GM12878 (cell line): ENCODE results near the gene HEPACAM. TPM values are rescaled to one million over a fixed set of nuclear protein-coding genes. Genes with fewer than 3 reads are reported as not detected.

ENCODE experiments used
- ATAC-seq: fragments of 200-7000 bp; cut with Tn5 transposase; 3 replicates; pipeline ENCODE4 v1.9.1; 2020; ENCODE audit warnings: mild to moderate bottlenecking, moderate library complexity
- BruUV-seq: library from RNA; stranded (reverse); fragments of 400-500 nt; replicated peaks from 2 replicates; lab custom pipeline; 2021; lab: Mats Ljungman, UMichigan
- CTCF ChIA-PET: fragments of 300-600 bp; sonication (Branson Sonifier 250); formaldehyde crosslinking; extraction: SDS; loops from one replicate; lab custom pipeline; 2021; ENCODE audit warnings: inconsistent platforms; lab: Yijun Ruan, JAX
- POLR2A ChIA-PET: fragments of 350-600 bp; formaldehyde crosslinking; extraction: SDS; loops from one replicate; lab custom pipeline; 2021; ENCODE audit warnings: inconsistent platforms; lab: Charles Lee
- RAD21 ChIA-PET: fragments of 300-600 bp; sonication (Branson Sonifier 250); formaldehyde crosslinking; loops from one replicate; lab custom pipeline; 2023; ENCODE audit warnings: antibody characterized with exemption; ENCODE audit not compliant: unreplicated experiment; lab: Charles Lee
- SMC1A ChIA-PET: fragments of 300-600 bp; sonication (Branson Sonifier 250); formaldehyde crosslinking; loops from one replicate; lab custom pipeline; 2023; ENCODE audit not compliant: unreplicated experiment, uncharacterized antibody; lab: Charles Lee
- DNase-seq: peaks from one replicate; pipeline ENCODE4 v3.0.0-alpha.2; 2011; ENCODE audit warnings: low read depth, low spot score
- FAIRE-seq: peaks from 3 replicates; lab custom pipeline; 2011; peaks lifted over from hg19 to GRCh38; lab: Jason Lieb, UNC
- H2AFZ ChIP-seq: 2 replicates; pipeline ENCODE4 v1.6.0; 2011; ENCODE audit warnings: low read depth, low read length, control low read depth; ENCODE audit not compliant: control insufficient read depth
- H3K27ac ChIP-seq: 2 replicates; pipeline ENCODE4 v1.5.1; 2011; ENCODE audit warnings: control low read depth; ENCODE audit not compliant: control insufficient read depth, insufficient read depth
- H3K27me3 ChIP-seq, 2 experiments: replicated peaks in 1 of 2; 2 replicates each; pipeline versions ENCODE4 v1.6.0 to v1.6.1; 2011; ENCODE audit warnings: low read length in 1 of 2; ENCODE audit not compliant: control insufficient read depth in 2 of 2, insufficient read depth in 2 of 2
- H3K36me3 ChIP-seq, 2 experiments: 2 replicates each; pipeline ENCODE4 v1.5.1; 2011; ENCODE audit warnings: low read length in 1 of 2; ENCODE audit not compliant: control insufficient read depth in 2 of 2, insufficient read depth in 2 of 2
- H3K4me1 ChIP-seq: 2 replicates; pipeline ENCODE4 v1.6.1; 2011; ENCODE audit warnings: mild to moderate bottlenecking, low read length, moderate library complexity, mixed read lengths; ENCODE audit not compliant: control insufficient read depth, insufficient read depth
- H3K4me2 ChIP-seq: 2 replicates; pipeline ENCODE4 v1.6.0; 2011; ENCODE audit warnings: control low read depth; ENCODE audit not compliant: control insufficient read depth, insufficient read depth
- H3K4me3 ChIP-seq: fragments of 200-600 bp; sonication (generic); 2 replicates; pipeline ENCODE4 v1.5.1; 2016
- H3K79me2 ChIP-seq: 2 replicates; pipeline ENCODE4 v1.6.0; 2011; ENCODE audit warnings: low read length; ENCODE audit not compliant: control insufficient read depth, insufficient read depth
- H3K9ac ChIP-seq: 2 replicates; pipeline ENCODE4 v1.8.0; 2011; ENCODE audit warnings: low read length, control low read depth, mixed read lengths; ENCODE audit not compliant: control insufficient read depth, insufficient read depth
- H3K9me3 ChIP-seq: replicated peaks from 3 replicates; pipeline ENCODE4 v1.5.1; 2011; ENCODE audit warnings: mild to moderate bottlenecking, low read length; ENCODE audit not compliant: control insufficient read depth, insufficient read depth
- H4K20me1 ChIP-seq: 2 replicates; pipeline ENCODE4 v1.6.0; 2011; ENCODE audit not compliant: control insufficient read depth, insufficient read depth
- ATF2 ChIP-seq: IDR thresholded peaks from 2 replicates; pipeline ENCODE4 v1.6.1; 2012; ENCODE audit warnings: low read length, inconsistent platforms
- IKZF1 ChIP-seq: fragments of 450-650 bp; conservative IDR thresholded peaks from 2 replicates; pipeline ENCODE4 v1.6.1; 2017; ENCODE audit warnings: antibody characterized with exemption, mild to moderate bottlenecking
- MLLT1 ChIP-seq: fragments of 450-650 bp; IDR thresholded peaks from 2 replicates; pipeline ENCODE4 v1.6.1; 2016; ENCODE audit warnings: mild to moderate bottlenecking
- NFYB ChIP-seq: IDR thresholded peaks from 2 replicates; pipeline ENCODE4 v1.6.1; 2011; ENCODE audit warnings: low read depth, mild to moderate bottlenecking, low read length, improper control_type of control experiment, moderate library complexity; ENCODE audit not compliant: insufficient read depth
- POU2F2 ChIP-seq: IDR thresholded peaks from 3 replicates; pipeline ENCODE4 v1.6.1; 2011; ENCODE audit warnings: low read depth, mild to moderate bottlenecking, low read length, borderline replicate concordance
- SP1 ChIP-seq: IDR thresholded peaks from one replicate; pipeline ENCODE4 v1.6.1; 2011; ENCODE audit warnings: low read depth, low read length
- SUPT20H ChIP-seq: IDR thresholded peaks from 2 replicates; pipeline ENCODE4 v1.6.1; 2011; ENCODE audit warnings: low read depth, mild to moderate bottlenecking, low read length, moderate library complexity, borderline replicate concordance; ENCODE audit not compliant: control insufficient read depth
- TAF1 ChIP-seq: IDR thresholded peaks from 2 replicates; pipeline ENCODE4 v1.6.1; 2011; ENCODE audit warnings: mild to moderate bottlenecking, low read depth, low read length, borderline replicate concordance
- WGBS: methylation state at CpG from one replicate; pipeline ENCODE4 v1.1.6; 2016; ENCODE audit warnings: low lambda C conversion rate; ENCODE audit not compliant: insufficient replicate concordance, insufficient coverage; ENCODE audit errors: missing lambda C conversion rate; 5-methylcytosine and 5-hydroxymethylcytosine counted together
- in situ Hi-C: fragments of 300-500 bp; cut with MboI; formaldehyde crosslinking; loops from 9 replicates; pipeline ENCODE4 v1.14.3; 2018; ENCODE audit warnings: mixed read lengths
- intact Hi-C: fragments of 100-400 bp; cut with micrococcal nuclease; formaldehyde crosslinking; loops from one replicate; pipeline ENCODE4 v1.14.2; 2022; ENCODE audit not compliant: unreplicated experiment
- polyA plus RNA-seq, 11 experiments: library from polyadenylated mRNA; depleted of rRNA in 4 of 11; unstranded in 6 of 11; stranded (reverse) in 5 of 11; fragments of >200 nt; fragmentation: Nextera tagmentation in 4 of 11; fragmentation: Illumina TruSeq in 1 of 11; extraction: Ambion mirVana in 4 of 11; extraction: Trizol in 1 of 11; gene quantifications; 1 replicate in 1 of 11; 2 replicates in 10 of 11; pipeline versions ENCODE4 v1.2.1 to v1.2.3, GENCODE V29; 2011 to 2016; ENCODE audit warnings: inconsistent platforms in 2 of 11, missing spikeins in 2 of 11, low read depth in 1 of 11
- total RNA-seq, 4 experiments: library from RNA; depleted of rRNA in 3 of 4; stranded (reverse); fragments of >200 nt in 3 of 4; fragmentation: Illumina TruSeq in 1 of 4; extraction: Trizol in 1 of 4; gene quantifications; 2 replicates each; pipeline versions ENCODE4 v1.2.1 to v1.2.3, GENCODE V29; 2013 to 2021
- TF ChIP-seq, protein P1 (sequence below): IDR thresholded peaks from 2 replicates; pipeline ENCODE4 v1.6.1; 2011; ENCODE audit warnings: borderline replicate concordance, low read depth, mild to moderate bottlenecking, moderate library complexity, mixed read lengths, low read length; ENCODE audit not compliant: insufficient read depth; ENCODE audit errors: extremely low read length
- TF ChIP-seq, protein P2 (sequence below): fragments of 150-350 bp; IDR thresholded peaks from 2 replicates; pipeline ENCODE4 v1.6.1; 2016; ENCODE audit warnings: low read depth, low read length

The HEPACAM gene
- total and polyA plus RNA-seq, 10 of the 15 experiments (the other 5 are each of a cell fraction or from before 2014, with no cell fraction given): 0.03 TPM; not detected in 9

- no TSS peak for BruUV-seq
- FAIRE-seq (no peak), ATAC-seq (no peak), DNase-seq (no peak)
- Histone ChIP-seq H3K4me1 (no peaks in the 10 kb centered on the region), H2AFZ (no peak overlapping the region), H3K4me3 (no peak overlapping the region), H3K27ac (no peak overlapping the region), H3K9me3 (no peaks in the 10 kb centered on the region), H3K27me3 (peaks cover 0 to 2% of the 10 kb centered on the region in 2 experiments; a peak in 2 of 4 replicates), H3K79me2 (no peaks in the 10 kb centered on the region), H4K20me1 (no peaks in the 10 kb centered on the region), H3K4me2 (no peak overlapping the region), H3K36me3 (no peaks in the 10 kb centered on the region; a peak in 1 of 4 replicates), H3K9ac (no peak overlapping the region)
- ChIA-PET POLR2A (no interaction called here), CTCF (no interaction called here), SMC1A (interaction anchor here (1.0 kb wide), 1 partner anchor 233 kb away, joined by 4 read pairs; no protein-coding TSS in a partner anchor), RAD21 (no interaction called here)
- in situ Hi-C loops: no loop called here
- WGBS: 55% methylated on average over 12 of the region's 12 CpGs
- intact Hi-C loops: no loop called here
- TF ChIP-seq MLLT1: no peak
- TF ChIP-seq SUPT20H: no peak
- no peak for TF ChIP-seq NFYB
- TF ChIP-seq, protein P1, sequence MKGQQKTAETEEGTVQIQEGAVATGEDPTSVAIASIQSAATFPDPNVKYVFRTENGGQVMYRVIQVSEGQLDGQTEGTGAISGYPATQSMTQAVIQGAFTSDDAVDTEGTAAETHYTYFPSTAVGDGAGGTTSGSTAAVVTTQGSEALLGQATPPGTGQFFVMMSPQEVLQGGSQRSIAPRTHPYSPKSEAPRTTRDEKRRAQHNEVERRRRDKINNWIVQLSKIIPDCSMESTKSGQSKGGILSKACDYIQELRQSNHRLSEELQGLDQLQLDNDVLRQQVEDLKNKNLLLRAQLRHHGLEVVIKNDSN: no peak
- no peak for TF ChIP-seq SP1
- TF ChIP-seq, protein P2, sequence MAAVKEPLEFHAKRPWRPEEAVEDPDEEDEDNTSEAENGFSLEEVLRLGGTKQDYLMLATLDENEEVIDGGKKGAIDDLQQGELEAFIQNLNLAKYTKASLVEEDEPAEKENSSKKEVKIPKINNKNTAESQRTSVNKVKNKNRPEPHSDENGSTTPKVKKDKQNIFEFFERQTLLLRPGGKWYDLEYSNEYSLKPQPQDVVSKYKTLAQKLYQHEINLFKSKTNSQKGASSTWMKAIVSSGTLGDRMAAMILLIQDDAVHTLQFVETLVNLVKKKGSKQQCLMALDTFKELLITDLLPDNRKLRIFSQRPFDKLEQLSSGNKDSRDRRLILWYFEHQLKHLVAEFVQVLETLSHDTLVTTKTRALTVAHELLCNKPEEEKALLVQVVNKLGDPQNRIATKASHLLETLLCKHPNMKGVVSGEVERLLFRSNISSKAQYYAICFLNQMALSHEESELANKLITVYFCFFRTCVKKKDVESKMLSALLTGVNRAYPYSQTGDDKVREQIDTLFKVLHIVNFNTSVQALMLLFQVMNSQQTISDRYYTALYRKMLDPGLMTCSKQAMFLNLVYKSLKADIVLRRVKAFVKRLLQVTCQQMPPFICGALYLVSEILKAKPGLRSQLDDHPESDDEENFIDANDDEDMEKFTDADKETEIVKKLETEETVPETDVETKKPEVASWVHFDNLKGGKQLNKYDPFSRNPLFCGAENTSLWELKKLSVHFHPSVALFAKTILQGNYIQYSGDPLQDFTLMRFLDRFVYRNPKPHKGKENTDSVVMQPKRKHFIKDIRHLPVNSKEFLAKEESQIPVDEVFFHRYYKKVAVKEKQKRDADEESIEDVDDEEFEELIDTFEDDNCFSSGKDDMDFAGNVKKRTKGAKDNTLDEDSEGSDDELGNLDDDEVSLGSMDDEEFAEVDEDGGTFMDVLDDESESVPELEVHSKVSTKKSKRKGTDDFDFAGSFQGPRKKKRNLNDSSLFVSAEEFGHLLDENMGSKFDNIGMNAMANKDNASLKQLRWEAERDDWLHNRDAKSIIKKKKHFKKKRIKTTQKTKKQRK: no peak
- no peak for TF ChIP-seq IKZF1
- no peak for TF ChIP-seq ATF2
- TF ChIP-seq TAF1: no peak
- no peak for TF ChIP-seq POU2F2
Measured at GRCh38 chr11:124891373-124891861, 44.4 kb downstream of the HEPACAM start.
